Myocyte (in vitro differentiated cells): ENCODE data around the gene HSD17B12. TPM values are rescaled to one million over a fixed set of nuclear protein-coding genes. Genes with fewer than 3 reads are reported as not detected.

Experiments used
- total RNA-seq: library from RNA; depleted of rRNA; stranded (reverse); fragments of >200 nt; gene quantifications from 2 replicates; pipeline ENCODE4 v1.2.3, GENCODE V29; 2014

The HSD17B12 gene
- total RNA-seq, 1 donor from 2014 or later: 82.2 TPM

Other genes with a start within 250 kb of the HSD17B12 start
- gene ALKBH3, start 200.1 kb downstream of the HSD17B12 start, total RNA-seq: 15.0 and 28.3 TPM in 2 replicates